K562 treated with DMSO at 1 percent for 48 hours (cell line): ENCODE results near the gene TAAR5. TPM values are rescaled to one million over a fixed set of nuclear protein-coding genes. Genes with fewer than 3 reads are reported as not detected.

Experiments used
- total RNA-seq: library from RNA; unstranded; fragments of 300-600 nt; gene quantifications from 2 replicates; pipeline ENCODE4 v1.2.3, GENCODE V29; 2022; ENCODE audit warnings: low replicate concordance; ENCODE audit errors: extremely low read depth

TAAR5 gene
- not detected in 2 replicates for total RNA-seq

GRCh38 chr6:132589454-132589853 is at the start of gene TAAR5:
TSS of gene TAAR5 (minus strand) at chr6:132589741. CDS start at chr6:132589686, 55 bp downstream.

GRCh38 chr6:132624175-132624574 is 34.6 kb upstream of the TAAR5 start, which contains the start of gene TAAR2:
TSS of gene TAAR2 (minus strand) at chr6:132624275. CDS start at chr6:132624275, 0 bp downstream.

GRCh38 chr6:132570221-132570777 is 19.2 kb downstream of the TAAR5 start, which contains the start of gene TAAR6:
TSS of gene TAAR6 (plus strand) at chr6:132570322. CDS start at chr6:132570322, 0 bp downstream.

GRCh38 chr6:132552372-132552771 is 37.2 kb downstream of the TAAR5 start, which contains the start of gene TAAR8:
TSS of gene TAAR8 (plus strand) at chr6:132552672. CDS start at chr6:132552693, 21 bp downstream.

Other genes with a start within 250 kb of the TAAR5 start
- not detected in 2 replicates for gene MOXD1, start 188.3 kb downstream of the TAAR5 start, total RNA-seq
- gene STX7, start 76.6 kb downstream of the TAAR5 start, total RNA-seq: not detected in 2 replicates
- gene TAAR9, start 51.5 kb downstream of the TAAR5 start, total RNA-seq: not detected in 2 replicates
- gene TAAR8, start 37.1 kb downstream of the TAAR5 start, total RNA-seq: not detected in 2 replicates
- not detected in 2 replicates for gene TAAR6, start 19.4 kb downstream of the TAAR5 start, total RNA-seq
- not detected in 2 replicates for gene TAAR2, start 34.5 kb upstream of the TAAR5 start, total RNA-seq
- not detected in 2 replicates for gene TAAR1, start 69.4 kb upstream of the TAAR5 start, total RNA-seq
- gene VNN1, start 124.3 kb upstream of the TAAR5 start, total RNA-seq: not detected in 2 replicates
- gene VNN2, start 168.2 kb upstream of the TAAR5 start, total RNA-seq: not detected in 2 replicates
- gene SLC18B1, start 208.9 kb upstream of the TAAR5 start, total RNA-seq: not detected in 2 replicates
- gene RPS12, start 224.8 kb upstream of the TAAR5 start, total RNA-seq: 2,716 and 4,038 TPM in 2 replicates